K562 (cell line): Measurements from ENCODE around the gene NME8. TPM values are rescaled to one million over a fixed set of nuclear protein-coding genes. Genes with fewer than 3 reads are reported as not detected.

ENCODE experiments used
- ARID2 ChIP-seq: fragments of 450-650 bp; IDR thresholded peaks from 2 replicates; pipeline ENCODE4 v1.6.1; 2017; ENCODE audit warnings: antibody characterized with exemption, mild to moderate bottlenecking
- ATF4 ChIP-seq: fragments of 450-650 bp; formaldehyde crosslinking; IDR thresholded peaks from 2 replicates; pipeline ENCODE4 v1.4.0; 2022; ENCODE audit warnings: mild to moderate bottlenecking, moderate library complexity
- CREB5 ChIP-seq: fragments of 250-450 bp; sonication (Bioruptor Pico); IDR thresholded peaks from 2 replicates; pipeline ENCODE4 v1.5.0; 2020; ENCODE audit warnings: mild to moderate bottlenecking
- DEAF1 ChIP-seq: fragments of 450-650 bp; formaldehyde crosslinking; IDR thresholded peaks from 2 replicates; pipeline ENCODE4 v1.4.0; 2020; ENCODE audit warnings: mild to moderate bottlenecking, moderate library complexity
- IFI16 ChIP-seq: fragments of 250-450 bp; sonication (Bioruptor Pico); IDR thresholded peaks from 2 replicates; pipeline ENCODE4 v2.1.2; 2022; ENCODE audit warnings: mild to moderate bottlenecking, inconsistent platforms
- LCOR ChIP-seq: sonication (generic); formaldehyde crosslinking; IDR thresholded peaks from 2 replicates; pipeline ENCODE4 v1.8.0; 2022; ENCODE audit warnings: mild to moderate bottlenecking, missing genetic modification reagents
- RAD21 ChIP-seq, 2 experiments: fragments of 250-450 bp in 1 of 2; fragments of 450-650 bp in 1 of 2; sonication (Bioruptor Pico) in 1 of 2; formaldehyde crosslinking in 1 of 2; IDR thresholded peaks in 1 of 2; conservative IDR thresholded peaks in 1 of 2; 2 replicates each; pipeline versions ENCODE4 v1.4.0 to v1.8.0; 2020 to 2022; ENCODE audit warnings: mild to moderate bottlenecking in 2 of 2, moderate library complexity in 1 of 2
- SMAD3 ChIP-seq: fragments of 450-650 bp; formaldehyde crosslinking; conservative IDR thresholded peaks from 2 replicates; pipeline ENCODE4 v1.4.0; 2020; ENCODE audit warnings: mild to moderate bottlenecking
- VEZF1 ChIP-seq: fragments of 200-800 bp; sonication (Bioruptor generic); IDR thresholded peaks from 2 replicates; pipeline ENCODE4 v1.6.1; 2017; ENCODE audit warnings: missing genetic modification characterization, missing compliant biosample characterization
- ZNF3 ChIP-seq: fragments of 250-450 bp; sonication (Bioruptor Pico); IDR thresholded peaks from 2 replicates; pipeline ENCODE4 v1.5.0; 2021; ENCODE audit warnings: mild to moderate bottlenecking, moderate library complexity
- ZNF384 ChIP-seq: IDR thresholded peaks from 2 replicates; pipeline ENCODE4 v1.6.1; 2012; ENCODE audit warnings: low read depth, low read length, improper control_type of control experiment
- ZNF589 ChIP-seq: fragments of 200-800 bp; sonication (Bioruptor generic); IDR thresholded peaks from 2 replicates; pipeline ENCODE4 v1.6.1; 2016; ENCODE audit warnings: low read depth, missing genetic modification characterization, missing compliant biosample characterization
- polyA plus RNA-seq, 8 experiments: library from polyadenylated mRNA; depleted of rRNA in 4 of 8; stranded (reverse) in 5 of 8; unstranded in 3 of 8; fragments of >200 nt; fragmentation: Nextera tagmentation in 2 of 8; fragmentation: Illumina TruSeq in 1 of 8; extraction: Ambion mirVana in 2 of 8; extraction: Trizol in 1 of 8; gene quantifications; 2 replicates each; pipeline versions ENCODE4 v1.2.1 to v1.2.3, GENCODE V29; 2011 to 2014; ENCODE audit warnings: inconsistent platforms in 1 of 8, missing spikeins in 1 of 8
- total RNA-seq, 7 experiments: library from RNA; depleted of rRNA in 6 of 7; stranded (reverse); fragments of >200 nt in 6 of 7; fragmentation: Illumina TruSeq in 2 of 7; extraction: Trizol in 2 of 7; gene quantifications; 2 replicates each; pipeline versions ENCODE4 v1.2.1 to v1.2.3, GENCODE V29; 2011 to 2021; ENCODE audit warnings: low replicate concordance in 1 of 7

NME8 gene
- total and polyA plus RNA-seq, 9 of the 15 experiments (the other 6 are each of a cell fraction or from before 2014, with no cell fraction given) = not detected

- TF ChIP-seq VEZF1 (CRISPR knock-in tag) (peak; percentile 52), CREB5 (CRISPR knock-in tag) (no peak), SMAD3 (CRISPR knock-in tag) (no peak), ZNF589 (CRISPR knock-in tag) (no peak), IFI16 (CRISPR knock-in tag) (no peak), ZNF3 (no peak), ATF4 (CRISPR knock-in tag) (no peak), DEAF1 (CRISPR knock-in tag) (0 out of 2 replicates have a peak, but pooled peaks have one; percentile 35), ZNF384 (peak; percentile 94), ARID2 (peak; percentile 71), RAD21 (CRISPR knock-in tag; conservative IDR thresholded peaks at IDR 0.05 in 1 of 2, IDR thresholded peaks at IDR 0.05 in 1 of 2) (peak; percentile 69 to 79), LCOR (CRISPR knock-in tag) (no peak)
Observed at GRCh38 chr7:37901236-37901827, 52.9 kb downstream of the NME8 start (continued).
